Keratinocyte (primary cell): Measurements from ENCODE around the gene DPYD. TPM values are rescaled to one million over a fixed set of nuclear protein-coding genes. Genes with fewer than 3 reads are reported as not detected.

Experiments
- DNase-seq: peaks from one replicate; pipeline ENCODE4 v3.0.0-alpha.2; 2011; ENCODE audit warnings: low read depth, missing footprints, low spot score
- FAIRE-seq: peaks from 2 replicates; lab custom pipeline; 2011; peaks lifted over from hg19 to GRCh38; lab: Jason Lieb, UNC
- H2AFZ ChIP-seq: 2 replicates; pipeline ENCODE4 v1.6.0; 2012; ENCODE audit warnings: low read length, control low read depth, inconsistent platforms; ENCODE audit not compliant: control insufficient read depth
- H3K27ac ChIP-seq: 2 replicates; pipeline ENCODE4 v1.5.1; 2011; ENCODE audit warnings: low read length; ENCODE audit not compliant: control insufficient read depth, insufficient read depth
- H3K27me3 ChIP-seq: 3 replicates; pipeline ENCODE4 v1.6.0; 2011; ENCODE audit warnings: low read length; ENCODE audit not compliant: control insufficient read depth, insufficient read depth; ENCODE audit errors: extremely low read depth
- H3K36me3 ChIP-seq, 2 experiments: 2 replicates in 1 of 2; 3 replicates in 1 of 2; pipeline ENCODE4 v1.5.1; 2011; ENCODE audit warnings: low read length in 2 of 2, mild to moderate bottlenecking in 1 of 2; ENCODE audit not compliant: control insufficient read depth in 2 of 2, insufficient read depth in 2 of 2; ENCODE audit errors: extremely low read depth in 1 of 2
- H3K4me1 ChIP-seq: 3 replicates; pipeline ENCODE4 v1.5.1; 2011; ENCODE audit warnings: low read length; ENCODE audit not compliant: control insufficient read depth, insufficient read depth; ENCODE audit errors: extremely low read depth
- H3K4me2 ChIP-seq: 3 replicates; pipeline ENCODE4 v1.6.0; 2011; ENCODE audit warnings: low read depth, low read length; ENCODE audit not compliant: control insufficient read depth, insufficient read depth; ENCODE audit errors: extremely low read depth
- H3K4me3 ChIP-seq, 3 experiments: fragments of 200-600 bp in 1 of 3; sonication (generic) in 1 of 3; 2 replicates in 2 of 3; 3 replicates in 1 of 3; pipeline ENCODE4 v1.5.1; 2011 to 2016; ENCODE audit warnings: low read length in 3 of 3, mild to moderate bottlenecking in 3 of 3, control low read depth in 2 of 3, inconsistent platforms in 1 of 3, low read depth in 1 of 3, mixed read lengths in 1 of 3, mixed run types in 1 of 3, moderate library complexity in 1 of 3; ENCODE audit not compliant: control insufficient read depth in 2 of 3, insufficient read depth in 2 of 3; ENCODE audit errors: extremely low read depth in 1 of 3
- H3K79me2 ChIP-seq: 2 replicates; pipeline ENCODE4 v1.6.0; 2012; ENCODE audit warnings: low read length; ENCODE audit not compliant: control insufficient read depth, insufficient read depth
- H3K9ac ChIP-seq: 3 replicates; pipeline ENCODE4 v1.6.0; 2011; ENCODE audit warnings: low read length; ENCODE audit not compliant: control insufficient read depth, insufficient read depth; ENCODE audit errors: extremely low read depth
- H3K9me1 ChIP-seq: 3 replicates; pipeline ENCODE4 v1.6.0; 2011; ENCODE audit warnings: low read length; ENCODE audit not compliant: control insufficient read depth, insufficient read depth; ENCODE audit errors: extremely low read depth
- H3K9me3 ChIP-seq: 2 replicates; pipeline ENCODE4 v1.5.1; 2012; ENCODE audit warnings: low read depth, low read length; ENCODE audit not compliant: control insufficient read depth
- H4K20me1 ChIP-seq: 3 replicates; pipeline ENCODE4 v1.6.0; 2011; ENCODE audit warnings: low read length; ENCODE audit not compliant: control insufficient read depth, insufficient read depth; ENCODE audit errors: extremely low read depth
- CTCF ChIP-seq, 3 experiments: IDR thresholded peaks in 1 of 3; conservative IDR thresholded peaks in 1 of 3; optimal IDR thresholded peaks in 1 of 3; 2 replicates in 2 of 3; 3 replicates in 1 of 3; pipeline versions ENCODE3 to v1.5.1; 2011; ENCODE audit warnings: low read length in 3 of 3, mild to moderate bottlenecking in 3 of 3, moderate library complexity in 2 of 3, control low read depth in 1 of 3, inconsistent platforms in 1 of 3; ENCODE audit not compliant: insufficient read depth in 2 of 3; ENCODE audit errors: extremely low read depth in 1 of 3
- EZH2 ChIP-seq: IDR thresholded peaks from one replicate; pipeline ENCODE4 v1.6.1; 2012; ENCODE audit warnings: inconsistent platforms, mild to moderate bottlenecking, low read length, moderate library complexity
- dilution Hi-C: fragments of 300-500 bp; cut with MboI; formaldehyde crosslinking; loops from one replicate; pipeline ENCODE4 v1.7.0; 2020; ENCODE audit warnings: low sequenced_read_pairs; ENCODE audit not compliant: extremely low pct_ligation_motif_present
- polyA plus RNA-seq, 5 experiments: library from polyadenylated mRNA; depleted of rRNA in 3 of 5; stranded (reverse) in 3 of 5; stranded (forward) in 1 of 5; unstranded in 1 of 5; fragments of >200 nt; gene quantifications; 1 replicate in 1 of 5; 2 replicates in 3 of 5; 3 replicates in 1 of 5; pipeline versions ENCODE4 v1.2.1 to v1.2.3, GENCODE V29; 2011 to 2012; ENCODE audit warnings: missing spikeins in 2 of 5, low read depth in 1 of 5, low replicate concordance in 1 of 5

Gene DPYD
- polyA plus RNA-seq, 1 donor (not counting 4 experiments of a cell fraction or from before 2014, with no cell fraction given), result 1.9 TPM

GRCh38 chr1:97761637-97762036 is 159.2 kb downstream of the DPYD start:
- H4K20me1 ChIP-seq, result no peaks in the 10 kb centered on the region
- dilution Hi-C loops, result no loop called here
- FAIRE-seq (no peak), DNase-seq (no peak)
- H2AFZ ChIP-seq, result no peak overlapping the region
- H3K4me1 ChIP-seq, result no peaks in the 10 kb centered on the region
- H3K36me3 ChIP-seq, result no peaks in the 10 kb centered on the region
- no peaks in the 10 kb centered on the region for H3K9me3 ChIP-seq
- H3K79me2 ChIP-seq, result no peaks in the 10 kb centered on the region
- H3K27me3 ChIP-seq, result no peaks in the 10 kb centered on the region
- H3K4me2 ChIP-seq, result no peak overlapping the region
- no peak overlapping the region for H3K27ac ChIP-seq
- no peak for TF ChIP-seq EZH2
- TF ChIP-seq CTCF (optimal IDR thresholded peaks at IDR 0.05 in 1 of 3, IDR thresholded peaks at IDR 0.05 in 1 of 3, conservative IDR thresholded peaks at IDR 0.05 in 1 of 3; ENCODE audit: extremely low read depth in 1 of 3, insufficient read depth in 2 of 3, low read length in 3 of 3), result no peak
- H3K9ac ChIP-seq, result no peak overlapping the region
- H3K4me3 ChIP-seq, result no peak overlapping the region
- no peaks in the 10 kb centered on the region for H3K9me1 ChIP-seq

DNA sequence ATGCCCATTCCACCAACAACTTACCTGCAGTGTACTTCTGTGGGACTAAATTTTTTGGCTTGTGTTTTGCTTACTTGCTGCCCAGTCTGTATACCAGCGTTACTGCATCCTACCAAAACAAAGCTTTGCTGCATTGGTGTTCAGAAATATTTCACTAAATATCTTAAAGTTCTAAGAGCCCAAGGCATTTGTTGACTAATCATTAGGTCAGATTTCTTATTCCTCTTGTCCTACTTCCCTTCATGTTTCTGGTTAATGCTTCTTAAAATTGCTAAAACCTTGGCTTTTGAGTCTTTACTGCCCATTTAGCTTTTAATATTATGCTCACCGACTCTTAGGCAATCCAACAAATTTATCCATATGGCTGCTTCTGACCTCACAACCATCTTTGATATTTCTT is 161.8 kb downstream of the DPYD start:
- Histone ChIP-seq H3K9ac (no peak overlapping the region), H3K79me2 (no peaks in the 10 kb centered on the region), H3K9me3 (no peaks in the 10 kb centered on the region), H3K4me3 (no peak overlapping the region), H3K36me3 (no peaks in the 10 kb centered on the region), H3K9me1 (peaks cover 2% of the 10 kb centered on the region), H3K4me1 (no peaks in the 10 kb centered on the region), H3K4me2 (no peak overlapping the region), H2AFZ (no peak overlapping the region), H4K20me1 (no peaks in the 10 kb centered on the region), H3K27ac (no peak overlapping the region), H3K27me3 (no peaks in the 10 kb centered on the region)
- DNase-seq (no peak), FAIRE-seq (no peak)
- TF ChIP-seq EZH2, result no peak
- no peak for TF ChIP-seq CTCF (optimal IDR thresholded peaks at IDR 0.05 in 1 of 3, IDR thresholded peaks at IDR 0.05 in 1 of 3, conservative IDR thresholded peaks at IDR 0.05 in 1 of 3; ENCODE audit: extremely low read depth in 1 of 3, insufficient read depth in 2 of 3, low read length in 3 of 3)
- dilution Hi-C loops, result no loop called here
